Measurements from ENCODE around the gene PPM1N. TPM values are rescaled to one million over a fixed set of nuclear protein-coding genes. Genes with fewer than 3 reads are reported as not detected.
A peak's percentile ranks its signal among the peaks of the same experiment; 100 is the strongest.

The PPM1N gene, protein sequence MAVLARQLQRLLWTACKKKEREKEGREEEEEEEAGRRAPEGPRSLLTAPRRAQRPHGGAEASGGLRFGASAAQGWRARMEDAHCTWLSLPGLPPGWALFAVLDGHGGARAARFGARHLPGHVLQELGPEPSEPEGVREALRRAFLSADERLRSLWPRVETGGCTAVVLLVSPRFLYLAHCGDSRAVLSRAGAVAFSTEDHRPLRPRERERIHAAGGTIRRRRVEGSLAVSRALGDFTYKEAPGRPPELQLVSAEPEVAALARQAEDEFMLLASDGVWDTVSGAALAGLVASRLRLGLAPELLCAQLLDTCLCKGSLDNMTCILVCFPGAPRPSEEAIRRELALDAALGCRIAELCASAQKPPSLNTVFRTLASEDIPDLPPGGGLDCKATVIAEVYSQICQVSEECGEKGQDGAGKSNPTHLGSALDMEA
- 0.75 and 1.0 TPM in 2 replicates for total RNA-seq

- no peak for DNase-seq (ENCODE audit: low read depth)
These were observed at the start of gene PPM1N for GRCh38 chr19:45498411-45499195. Gene PPM1N, plus strand, starts transcription at chr19:45498443. Its CDS starts 30 bp downstream, at chr19:45498473.

DNA sequence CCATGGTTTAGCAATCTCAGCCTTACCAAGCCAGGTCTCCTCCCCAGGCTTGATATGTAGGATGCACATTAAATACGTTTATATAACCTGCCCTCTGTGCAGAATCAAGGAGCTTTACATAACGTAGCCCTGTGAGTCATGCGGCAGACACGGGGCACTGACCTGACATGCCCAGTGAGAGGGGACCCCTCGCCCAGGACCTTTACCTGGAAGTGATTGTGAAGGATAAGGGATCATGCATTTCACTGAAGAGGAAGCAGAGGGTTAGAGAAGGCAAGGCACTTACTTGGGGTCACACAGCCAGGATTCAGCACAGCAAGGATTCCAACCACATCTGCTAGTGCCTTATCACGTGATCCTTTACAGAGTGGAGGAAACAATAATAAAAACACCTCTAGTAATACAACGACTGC is 49.4 kb upstream of the PPM1N start:
- no peak for DNase-seq (ENCODE audit: low read depth)

- no peak for DNase-seq (ENCODE audit: low read depth)
These were observed 48.3 kb upstream of the PPM1N start for GRCh38 chr19:45450012-45450333.

GRCh38 chr19:45451131-45451849 is 47.0 kb upstream of the PPM1N start:
- peak; percentile 69 for DNase-seq (ENCODE audit: low read depth)

DNA sequence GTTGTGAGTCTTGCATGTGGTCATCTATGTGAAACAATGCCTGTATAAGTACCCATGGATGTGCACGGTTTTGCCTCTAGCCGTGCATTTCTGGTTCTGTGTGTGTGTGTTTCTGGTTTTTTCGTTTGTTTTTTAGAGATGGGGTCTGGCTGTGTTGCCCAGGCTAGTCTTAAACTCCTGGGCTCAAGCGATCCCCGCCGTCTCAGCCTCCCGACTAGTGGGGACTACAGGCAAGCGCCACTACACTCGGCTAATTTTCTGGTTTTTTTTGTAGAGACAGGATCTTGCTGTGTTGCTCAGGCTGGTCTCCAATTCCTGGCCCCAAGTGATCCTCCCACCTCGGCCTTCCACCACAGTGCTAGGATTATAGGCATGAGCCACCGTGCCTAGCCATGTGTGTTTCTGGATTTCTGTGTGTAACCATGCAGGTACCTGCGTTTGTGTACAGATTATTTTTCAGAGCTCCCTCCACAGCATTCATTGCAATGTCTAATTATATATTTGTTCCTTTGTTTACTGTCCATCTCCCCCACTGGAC is 46.3 kb upstream of the PPM1N start:
- no peak for DNase-seq (ENCODE audit: low read depth)

DNA sequence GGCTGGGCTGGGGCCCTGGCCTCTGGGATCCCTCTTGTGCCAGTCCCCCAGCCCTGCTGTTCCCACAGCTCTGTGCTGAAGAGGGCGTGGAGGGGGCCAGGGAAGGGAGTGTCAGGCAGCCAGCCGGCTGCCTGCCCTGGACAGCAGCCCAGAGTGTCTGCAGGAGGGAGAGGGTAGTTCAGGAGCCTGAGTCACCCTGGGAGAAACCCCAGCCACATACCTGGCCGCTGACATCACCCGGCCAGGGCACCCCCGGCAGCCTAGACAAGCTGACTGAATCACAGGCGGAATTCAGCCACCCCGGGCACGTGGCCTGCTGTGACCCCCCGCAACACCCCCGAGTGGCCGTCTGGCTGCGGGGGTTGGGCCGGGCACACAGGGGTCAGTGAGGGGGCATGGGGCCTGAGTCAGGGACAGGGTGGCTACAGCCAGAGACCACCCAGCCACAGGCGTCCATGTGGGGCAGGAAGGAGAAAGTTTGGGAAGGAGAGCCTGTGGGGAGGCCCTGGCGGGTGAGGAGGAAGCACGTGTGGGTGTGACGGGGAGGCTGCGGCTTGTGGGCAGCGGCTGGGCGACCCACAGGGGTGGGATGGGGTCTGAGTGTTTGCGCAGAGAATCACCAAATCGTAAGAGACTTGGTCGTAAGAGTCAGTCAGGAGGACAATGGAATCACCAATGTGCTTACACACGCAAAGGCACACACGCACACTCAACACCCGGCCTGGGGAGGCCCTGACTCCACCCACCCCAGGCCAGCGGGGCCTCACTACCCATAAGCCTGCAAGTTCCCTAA is 42.3 kb upstream of the PPM1N start:
- peak; percentile 97 for DNase-seq (ENCODE audit: low read depth)

DNA sequence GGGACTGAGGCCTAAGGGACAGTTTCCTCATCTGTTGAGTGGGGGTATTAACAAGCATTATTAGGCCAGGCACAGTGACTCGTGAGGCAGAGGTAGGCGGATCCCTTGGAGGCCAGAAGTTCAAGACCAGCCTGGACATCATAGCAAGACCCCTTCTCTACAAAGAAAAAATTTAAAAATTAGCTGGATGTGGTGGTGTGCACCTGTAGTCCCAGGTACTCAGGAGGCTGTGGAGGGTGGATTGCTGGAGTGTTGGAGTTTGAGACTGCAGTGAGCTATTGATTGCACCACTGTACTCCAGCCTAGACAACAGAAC is 41.8 kb upstream of the PPM1N start:
- DNase-seq (ENCODE audit: low read depth) = no peak

DNA sequence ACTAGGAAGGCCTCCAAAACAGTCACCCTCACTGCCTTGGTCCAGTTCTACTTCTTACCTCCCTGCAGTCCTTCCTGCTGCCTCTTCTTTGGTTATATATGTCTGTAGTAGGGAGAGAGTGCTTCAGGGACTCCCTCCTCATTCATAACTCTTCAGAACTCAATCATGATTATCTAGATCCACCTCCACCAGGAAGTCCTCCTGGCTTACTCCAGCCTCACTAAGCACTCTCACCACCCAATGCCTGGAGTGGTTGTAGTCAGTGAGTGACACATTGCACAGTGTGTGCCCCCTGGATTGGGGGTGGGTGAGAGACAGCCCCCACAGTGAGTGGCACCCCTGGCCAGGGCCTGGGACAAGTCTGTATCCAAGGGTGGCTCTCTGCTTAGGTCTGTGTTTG is 40.5 kb upstream of the PPM1N start:
- DNase-seq (ENCODE audit: low read depth) = no peak

GRCh38 chr19:45460807-45461347 is 37.4 kb upstream of the PPM1N start:
- DNase-seq (ENCODE audit: low read depth) = no peak

- DNase-seq (ENCODE audit: low read depth) = no peak
These were observed 36.1 kb upstream of the PPM1N start for GRCh38 chr19:45462174-45462573.

DNA sequence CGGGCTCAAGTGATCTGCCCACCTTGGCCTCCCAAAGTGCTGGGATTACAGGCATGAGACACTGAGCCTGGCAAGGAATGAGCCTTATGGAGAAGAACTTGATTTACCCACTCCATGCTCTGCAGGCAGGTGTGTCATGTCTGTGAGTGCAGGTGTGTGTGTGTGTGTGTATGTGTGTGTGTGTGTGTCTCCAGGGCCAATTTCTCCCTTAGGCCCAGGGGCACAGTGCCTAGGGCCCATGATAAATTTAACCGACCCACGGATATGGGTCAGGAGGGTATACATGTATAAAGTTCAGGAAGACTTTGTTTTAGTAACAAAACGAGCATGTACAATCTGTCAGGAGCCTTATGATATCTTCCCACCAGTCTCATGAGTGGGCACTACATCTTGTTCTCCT is 35.0 kb upstream of the PPM1N start:
- DNase-seq (ENCODE audit: low read depth) = no peak

GRCh38 chr19:45464274-45464673 is 34.0 kb upstream of the PPM1N start:
- DNase-seq (ENCODE audit: low read depth) = no peak

DNA sequence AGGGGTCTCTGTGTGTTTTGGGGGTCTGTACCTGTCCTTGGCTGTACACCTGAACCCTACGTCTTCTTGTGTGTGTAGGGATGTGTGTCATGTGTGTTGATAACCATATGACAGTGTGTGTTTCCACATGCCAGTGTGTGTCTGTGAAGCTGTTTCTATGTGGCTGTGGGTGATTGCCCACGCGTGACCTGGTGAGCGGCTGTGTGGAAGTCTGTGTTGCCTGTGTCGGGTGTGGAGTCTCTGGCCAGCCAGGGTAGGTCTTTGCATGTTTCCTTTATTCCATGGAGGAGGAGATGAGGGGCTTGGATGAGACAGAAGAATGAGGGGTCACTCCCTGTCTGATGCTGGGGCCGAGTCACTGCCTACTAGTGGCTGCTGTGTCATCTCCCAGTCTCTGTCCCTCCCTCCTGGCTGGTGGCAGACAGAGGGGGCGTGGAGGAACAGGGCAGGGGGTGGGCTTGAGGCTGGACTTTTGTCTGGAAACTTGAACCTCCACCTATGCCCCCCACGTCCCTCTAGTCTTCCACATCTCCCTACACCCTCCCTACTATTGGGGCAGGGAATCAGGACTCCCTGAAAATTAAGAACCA is 33.3 kb upstream of the PPM1N start:
- no peak for DNase-seq (ENCODE audit: low read depth)

DNA sequence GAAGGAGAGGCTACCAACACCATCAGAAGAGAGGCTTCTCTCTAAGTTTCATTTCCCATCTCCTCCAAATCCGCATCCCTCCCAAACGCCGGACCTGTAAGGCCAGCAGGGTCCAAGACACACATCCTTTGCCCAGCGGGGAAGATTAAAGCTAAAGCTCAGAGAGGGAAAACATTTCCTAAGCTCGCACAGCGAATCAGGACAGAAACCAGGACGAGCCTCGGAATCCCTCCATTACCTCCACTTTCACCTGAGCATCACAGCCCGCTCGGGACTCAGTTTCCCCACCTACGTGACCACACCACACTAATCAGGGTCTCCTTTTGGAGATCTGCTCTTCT is 31.2 kb upstream of the PPM1N start:
- DNase-seq (ENCODE audit: low read depth) = no peak

GRCh38 chr19:45467456-45468158 is 30.6 kb upstream of the PPM1N start, which contains the start of gene FOSB:
Gene FOSB, plus strand, starts transcription at chr19:45467996. Its CDS starts 591 bp downstream, at chr19:45468587.
- peak; percentile 82 for DNase-seq (ENCODE audit: low read depth)

GRCh38 chr19:45468159-45468651 is 30.0 kb upstream of the PPM1N start:
- DNase-seq (ENCODE audit: low read depth) = no peak

DNA sequence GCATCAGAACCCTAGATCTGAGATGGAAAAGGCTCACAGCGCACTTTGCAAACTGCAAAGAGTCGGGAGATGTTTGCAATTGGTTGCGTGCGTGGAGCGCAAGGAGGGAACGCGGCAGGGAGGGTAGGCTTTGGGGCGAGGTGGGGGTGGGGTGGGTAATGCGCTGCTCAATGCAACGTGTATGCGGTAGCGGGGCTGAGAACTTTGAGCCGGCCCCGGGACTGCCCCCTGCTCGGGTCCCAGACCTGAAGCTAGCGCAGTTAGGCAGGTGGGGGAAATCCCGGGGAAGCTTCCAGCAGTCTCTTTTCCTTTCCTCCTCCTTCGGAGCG is 29.5 kb upstream of the PPM1N start:
- DNase-seq (ENCODE audit: low read depth) = no peak

DNA sequence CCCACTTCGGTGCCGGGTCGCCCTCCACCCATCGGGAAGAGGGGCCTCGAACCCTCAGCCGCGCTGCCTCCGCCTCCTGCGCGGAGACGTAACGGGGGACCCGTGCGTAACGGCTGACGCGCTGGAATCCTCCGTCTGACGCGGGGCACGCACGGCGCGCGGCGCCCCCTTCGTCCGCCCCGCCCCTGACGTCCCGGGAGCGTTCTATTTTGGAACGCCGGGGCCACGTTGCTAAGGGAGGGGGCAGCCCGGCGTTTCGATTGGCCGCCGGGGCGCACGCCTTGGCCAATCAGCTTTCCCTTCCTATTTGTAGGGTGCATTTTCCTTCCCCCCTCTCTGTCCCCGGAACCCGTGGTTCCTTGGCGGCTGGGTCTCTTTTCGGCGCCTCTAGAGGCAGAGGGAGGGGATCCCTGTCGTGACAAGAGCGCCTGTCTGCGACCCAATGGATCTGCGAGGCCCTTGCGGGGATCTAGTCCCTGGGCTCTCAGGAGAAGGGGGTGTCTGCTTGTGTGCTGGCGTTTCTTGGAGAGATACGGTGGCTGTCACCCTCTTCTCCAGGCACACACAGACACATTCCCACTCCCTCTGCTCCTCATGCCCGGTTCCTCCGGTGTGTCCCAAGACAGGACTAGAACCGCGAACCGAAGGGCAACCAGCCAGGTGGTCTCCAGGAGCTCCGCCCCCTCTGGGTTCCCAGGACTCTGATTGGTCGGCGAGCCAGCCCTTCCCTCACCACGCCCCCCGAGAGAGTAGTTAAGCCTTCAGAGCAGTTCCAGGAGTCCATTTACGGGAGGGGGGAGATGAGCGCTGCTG is 28.9 kb upstream of the PPM1N start:
- DNase-seq (ENCODE audit: low read depth) = peak; percentile 79

Data from renal cortical epithelial cell (primary cell).